Mesenteric fat pad (tissue), 1 donor: Measurements from ENCODE around the gene PTPRCAP. TPM values are rescaled to one million over a fixed set of nuclear protein-coding genes. Genes with fewer than 3 reads are reported as not detected.
"Not testable (repeated sequence)": the region's sequence is repeated elsewhere in the genome, so short reads cannot be mapped to it uniquely, and the experiment has no call there.

ENCODE experiments used
- DNase-seq: peaks from one replicate; pipeline ENCODE4 v3.0.0-alpha.2; 2020; ENCODE audit warnings: low spot score
- total RNA-seq: library from RNA; stranded (reverse); fragmentation: NEBNext Ultra II Directional; extraction: Animal tissue kit (Norgen Biotek cat#: 25700); gene quantifications from one replicate; pipeline ENCODE4 v1.2.1, GENCODE V29; 2021
- donor health status: DM: yes; HTN: yes; CAD: no.

PTPRCAP gene
- total RNA-seq, 1 donor from 2014 or later = 3.3 TPM

DNA sequence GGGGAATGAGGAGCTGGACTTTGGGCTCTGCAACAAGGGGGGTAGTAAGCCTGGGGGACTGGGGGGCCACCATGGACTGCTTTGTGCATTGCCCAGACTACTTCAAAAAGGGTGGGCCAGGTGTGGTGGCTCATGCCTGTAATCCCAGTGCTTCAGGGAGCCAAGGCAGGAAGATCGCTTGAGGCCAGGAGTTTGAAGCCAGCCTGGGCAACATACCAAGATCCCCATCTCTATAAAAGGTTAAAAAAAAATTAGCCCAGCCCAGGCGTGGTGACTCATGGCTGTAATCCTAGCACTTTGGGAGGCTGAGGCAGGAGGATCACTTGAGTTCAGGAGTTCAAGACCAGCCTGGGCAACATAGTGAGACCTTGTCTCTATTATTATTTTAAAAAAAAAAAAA is 28.0 kb upstream of the PTPRCAP start:
- DNase-seq = not testable (repeated sequence)

DNA sequence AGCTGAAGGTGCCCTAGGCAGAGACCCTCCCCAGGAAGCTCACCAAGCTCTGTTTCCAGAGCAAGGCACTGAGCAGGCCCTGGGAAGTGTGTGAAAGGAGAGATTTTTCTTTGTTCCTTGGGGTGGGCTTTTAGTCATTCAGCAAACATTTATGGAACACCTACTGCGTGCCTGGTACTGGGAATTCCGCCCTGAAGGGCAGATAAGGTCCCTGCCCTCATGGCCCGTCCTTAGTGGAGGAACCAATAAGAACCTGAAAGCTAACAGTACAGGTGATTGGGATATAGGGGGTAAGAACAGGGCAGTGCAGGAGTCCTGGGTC is 27.7 kb upstream of the PTPRCAP start:
- DNase-seq = no peak

DNA sequence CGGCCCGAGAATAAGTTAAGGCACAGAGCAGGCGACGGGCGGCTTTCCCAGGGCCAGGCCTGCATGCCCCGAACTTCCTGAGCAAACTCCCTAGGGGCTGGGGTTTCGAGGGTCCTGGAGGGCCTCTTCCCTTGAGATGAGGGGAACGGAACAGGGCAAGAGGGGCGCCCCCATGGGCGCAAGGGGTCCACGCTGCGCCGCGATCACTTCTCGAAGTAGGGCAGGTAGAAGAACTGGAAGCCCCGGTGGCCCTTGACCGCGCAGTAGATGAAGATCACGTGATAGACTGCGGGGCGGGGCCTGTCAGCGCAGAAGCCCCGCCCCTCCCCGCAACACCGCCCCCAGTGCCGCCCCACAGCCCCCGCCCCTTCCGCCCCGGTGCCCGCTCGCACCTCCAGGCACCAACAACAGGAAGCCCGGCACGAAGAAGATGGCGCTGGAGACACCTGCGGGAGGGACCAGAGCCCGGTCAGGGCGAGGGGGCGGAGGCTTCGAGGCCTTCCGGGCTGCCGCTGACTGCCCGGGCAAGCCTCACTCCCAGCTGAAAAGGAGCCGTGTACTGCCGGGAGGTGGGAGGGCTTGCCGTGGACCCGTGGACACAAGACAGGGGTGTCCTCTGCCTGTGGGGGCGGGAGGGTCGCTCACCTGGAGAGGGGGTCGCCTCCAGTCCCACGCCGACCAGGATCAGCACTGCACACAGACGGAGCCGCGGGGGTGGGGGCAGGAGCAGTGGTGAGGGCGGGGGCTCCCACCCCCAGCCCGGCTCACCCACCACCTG is 27.1 kb upstream of the PTPRCAP start:
- peak; percentile 95 for DNase-seq

DNA sequence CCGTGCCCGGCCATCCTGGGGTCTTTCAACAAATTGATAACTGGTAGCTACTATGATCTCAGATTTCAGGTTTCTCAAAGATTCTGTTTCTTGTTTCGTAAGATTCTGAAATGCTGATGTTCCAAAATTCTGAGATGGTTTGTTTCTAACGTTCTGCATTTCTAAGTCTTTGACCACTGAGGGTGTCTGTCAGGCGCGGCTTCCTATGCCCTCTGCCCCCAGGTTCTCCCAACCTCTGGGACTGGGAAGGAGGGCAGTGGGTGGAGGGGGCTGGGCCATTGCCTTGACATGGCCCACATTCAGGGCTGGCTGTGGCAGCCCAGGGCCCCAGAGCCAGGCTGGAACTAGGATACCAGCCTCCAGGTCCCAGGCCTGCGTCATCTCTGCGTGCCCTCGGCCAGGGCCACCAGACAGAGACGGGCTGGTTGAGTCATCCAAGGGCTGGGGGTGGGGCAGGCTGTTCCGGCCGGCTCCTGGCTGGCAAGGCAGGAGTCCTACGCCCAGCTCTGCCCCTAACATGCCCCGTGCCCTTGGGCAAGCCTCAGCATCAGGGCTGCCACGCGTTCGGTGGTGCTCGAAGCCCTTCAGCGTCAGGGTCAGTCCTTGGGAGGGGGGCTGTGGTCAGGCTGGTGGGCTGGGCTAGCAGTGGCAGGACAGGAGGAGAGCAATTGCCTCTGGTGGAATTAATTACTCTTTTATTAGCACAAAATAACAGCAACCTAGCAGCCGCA is 26.4 kb upstream of the PTPRCAP start:
- no peak for DNase-seq

DNA sequence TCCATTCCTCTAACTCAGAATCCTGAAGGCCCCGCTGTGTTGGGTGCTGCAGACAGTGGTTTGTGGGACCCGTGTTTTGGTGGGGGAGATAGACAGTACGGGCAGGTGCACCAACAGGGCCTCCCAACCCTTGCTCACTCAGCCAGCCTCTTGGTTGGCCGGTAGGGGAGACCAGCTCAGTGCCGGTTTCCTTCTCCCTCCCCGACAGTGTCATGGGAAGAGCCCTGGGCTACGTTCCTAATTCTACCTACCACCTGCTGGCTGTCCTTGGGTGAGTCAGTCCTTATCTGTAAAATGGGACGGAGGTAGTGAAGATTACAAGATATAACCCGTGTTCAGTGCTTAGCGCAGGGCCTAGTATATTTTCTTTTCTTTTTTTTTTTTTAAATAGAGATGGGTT is 25.7 kb upstream of the PTPRCAP start:
- DNase-seq = no peak

DNA sequence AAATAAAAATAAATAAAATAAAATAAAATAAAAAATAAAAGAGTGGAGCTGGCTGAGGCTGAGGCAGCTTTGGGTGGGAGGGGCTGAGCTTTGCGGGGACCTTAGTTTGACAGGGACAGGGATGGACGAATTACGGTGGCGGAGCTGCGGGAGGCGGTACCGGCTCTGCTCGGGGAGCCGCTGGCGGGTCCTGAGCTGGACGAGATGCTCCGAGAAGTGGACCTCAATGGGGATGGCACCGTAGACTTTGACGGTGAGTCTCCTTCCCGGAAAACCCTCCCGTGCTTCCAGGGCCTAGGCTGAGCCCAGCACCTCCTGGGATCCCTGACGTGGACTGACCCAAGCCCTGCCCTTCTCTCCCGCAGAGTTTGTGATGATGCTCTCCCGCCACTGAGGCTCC is 20.8 kb upstream of the PTPRCAP start:
- DNase-seq = no peak

DNA sequence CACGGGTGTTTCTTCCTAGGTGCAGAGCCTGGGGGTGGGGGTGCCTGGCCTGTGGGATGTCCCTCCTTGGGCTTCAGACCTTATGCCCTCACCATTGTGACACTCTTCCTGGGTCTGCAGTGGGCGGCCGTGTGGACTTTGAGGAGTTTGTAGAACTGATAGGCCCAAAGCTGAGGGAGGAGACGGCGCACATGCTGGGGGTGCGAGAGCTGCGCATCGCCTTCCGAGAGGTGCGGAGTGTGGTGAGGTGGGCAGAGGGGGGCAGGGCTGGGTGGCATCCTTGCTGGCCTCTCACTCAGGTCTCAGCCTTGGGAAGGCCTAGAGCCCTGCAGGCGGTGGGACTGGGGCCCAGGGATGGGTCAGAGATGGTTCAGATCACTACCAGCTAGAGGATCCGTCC is 20.0 kb upstream of the PTPRCAP start:
- no peak for DNase-seq

DNA sequence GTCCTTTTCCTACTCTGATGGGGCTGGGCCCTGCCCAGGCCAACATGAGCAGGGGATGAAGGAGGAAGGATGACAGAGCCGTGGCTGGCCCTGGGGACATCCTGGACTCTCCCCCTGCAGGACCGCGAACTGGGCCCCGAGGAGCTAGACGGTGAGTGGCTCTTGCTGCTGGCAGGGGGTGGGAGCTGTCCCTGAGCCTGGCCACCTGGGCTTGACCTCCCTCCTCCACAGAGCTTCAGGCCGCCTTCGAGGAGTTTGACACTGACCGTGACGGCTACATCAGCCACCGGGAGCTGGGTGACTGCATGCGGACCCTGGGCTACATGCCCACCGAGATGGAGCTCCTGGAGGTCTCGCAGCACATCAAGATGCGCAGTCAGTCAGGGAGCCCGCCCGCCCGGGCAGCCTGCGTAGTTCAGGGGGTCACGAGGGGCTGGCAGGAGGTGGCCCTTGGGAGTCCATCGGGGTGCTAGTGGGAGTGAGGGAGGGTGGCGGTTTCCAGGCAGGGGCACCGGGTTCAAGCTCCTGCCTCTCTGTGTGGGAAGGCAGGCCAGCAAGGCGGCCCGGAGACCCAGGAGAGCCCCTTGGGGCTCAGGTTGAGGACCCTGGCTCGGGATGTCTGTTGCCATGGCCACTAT is 18.7 kb upstream of the PTPRCAP start:
- DNase-seq = no peak

DNA sequence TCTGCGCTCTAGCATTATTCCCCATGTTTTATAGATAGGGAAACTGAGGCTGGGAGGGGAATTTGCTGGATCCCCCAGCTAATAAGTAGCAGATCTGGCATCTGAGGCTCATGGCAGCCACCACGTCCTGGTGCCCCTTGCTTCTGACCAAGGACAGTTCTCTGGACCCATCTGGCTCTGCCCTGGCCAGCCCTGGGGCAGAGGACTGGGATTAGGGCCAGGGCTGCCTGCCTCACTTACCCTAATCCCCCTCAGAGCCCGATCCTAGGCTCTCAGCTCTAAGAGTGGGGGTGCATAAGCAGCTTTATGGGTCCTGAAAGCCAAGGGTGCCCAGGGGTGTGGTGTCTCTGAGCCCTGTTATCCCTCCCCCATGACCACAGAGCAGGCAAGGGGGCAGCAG is 17.6 kb upstream of the PTPRCAP start, which contains the start of gene CABP4:
Gene CABP4, plus strand, starts transcription at position 301 of the 400 bp plus-strand sequence. Its CDS starts 70 bp downstream, at position 371.
- no peak for DNase-seq

DNA sequence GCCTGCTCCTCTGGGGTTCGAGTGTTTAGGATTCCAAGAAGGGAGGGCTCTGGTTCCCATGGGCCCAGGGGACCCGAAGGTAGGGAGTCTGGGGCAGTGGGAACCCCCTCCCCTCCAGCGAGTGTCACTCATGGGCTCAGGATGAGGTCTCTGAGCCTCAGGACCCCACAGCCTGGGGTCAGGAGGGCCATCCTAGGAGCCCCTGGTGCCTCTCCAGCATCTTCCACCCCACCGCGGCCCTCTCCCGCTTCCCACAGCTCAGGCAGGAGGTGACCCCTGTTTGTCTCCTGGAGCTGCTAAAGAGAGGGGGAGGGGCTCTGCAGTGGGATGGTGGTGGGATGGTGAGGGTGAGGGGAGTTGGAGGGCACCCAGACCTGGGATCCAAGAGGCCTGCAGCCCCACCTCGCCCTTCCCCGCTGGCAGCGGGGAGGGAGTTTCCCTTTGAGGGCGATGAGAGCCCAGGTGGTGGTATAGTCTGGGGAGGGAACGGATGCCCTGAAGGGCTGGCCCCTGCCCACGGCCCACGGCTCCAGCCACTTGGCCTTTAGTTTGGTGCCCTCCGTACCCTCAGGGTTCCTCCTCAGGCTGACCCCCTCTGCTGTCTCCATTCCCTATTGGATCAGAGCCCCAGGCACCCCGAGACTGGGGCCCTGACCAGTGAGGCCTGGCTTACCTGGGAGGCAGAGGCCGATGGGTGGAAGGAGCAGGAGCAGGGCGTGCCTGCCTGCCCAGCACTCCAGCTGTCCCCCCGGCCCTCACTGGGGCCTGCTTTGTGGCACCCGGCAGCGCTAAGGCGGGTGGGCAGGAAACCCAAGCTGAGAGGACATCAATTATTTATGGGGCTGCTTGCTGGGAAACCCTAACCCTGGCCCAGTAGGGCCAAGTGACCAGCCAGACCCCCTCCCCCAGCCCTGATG is 16.6 kb upstream of the PTPRCAP start:
- no peak for DNase-seq

DNA sequence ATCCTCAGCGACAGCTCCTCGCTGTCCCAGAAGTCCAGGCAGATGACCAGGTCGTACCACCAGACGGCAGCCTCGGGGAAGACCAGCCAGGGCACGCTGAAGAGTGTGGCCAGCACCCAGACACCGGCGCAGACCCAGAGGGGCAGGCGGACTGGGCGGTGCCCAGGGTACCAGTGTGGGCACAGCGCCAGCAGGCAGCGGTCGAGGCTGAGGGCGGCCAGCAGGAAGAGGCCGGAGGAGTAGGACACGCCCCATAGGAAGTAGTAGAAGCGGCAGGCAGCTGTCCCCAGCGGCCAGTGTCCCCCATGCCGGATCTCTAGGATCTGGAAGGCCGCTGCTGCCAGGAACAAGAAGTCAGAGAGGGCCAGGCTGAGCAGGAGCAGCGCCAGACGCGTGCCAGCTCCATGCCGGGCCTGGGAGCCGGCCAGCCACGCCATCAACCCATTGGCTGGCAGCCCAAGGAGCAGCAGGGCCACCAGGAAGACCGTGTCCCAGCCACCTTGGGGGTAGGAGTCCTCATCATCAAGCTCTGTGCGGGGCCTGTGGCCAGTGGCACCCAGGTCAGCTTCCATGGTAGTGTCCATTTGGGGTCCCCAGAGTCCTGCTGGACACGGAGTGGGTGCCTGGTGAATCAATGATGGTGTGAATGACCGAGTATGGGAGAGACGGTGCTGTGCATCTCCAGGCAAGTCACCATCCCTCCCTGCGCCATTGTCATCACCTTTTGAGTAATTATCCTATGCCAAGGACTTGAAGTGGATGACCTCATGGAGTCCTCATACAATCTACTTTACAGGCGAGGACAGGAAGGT is 14.9 kb upstream of the PTPRCAP start, which contains the start of gene GPR152:
Gene GPR152, minus strand, starts transcription at position 589 of the 812 bp plus-strand sequence. Its CDS starts 5 bp downstream, at position 584.
- DNase-seq = no peak

DNA sequence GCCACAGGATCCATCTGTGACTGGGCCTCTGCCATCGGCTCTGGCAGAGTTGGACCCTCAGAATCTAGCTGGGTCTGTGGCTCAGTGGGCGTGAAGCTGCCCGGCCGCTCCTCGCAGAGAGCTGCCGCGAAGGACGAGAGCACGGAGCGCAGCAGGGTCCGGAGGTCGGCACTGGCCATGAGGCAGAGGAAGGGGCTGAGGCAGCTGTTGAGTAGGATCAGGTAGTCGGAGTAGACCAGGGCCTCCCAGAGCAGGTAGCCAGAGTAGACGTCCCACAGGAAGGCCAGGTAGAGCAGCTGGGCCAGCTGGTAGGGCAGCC is 14.1 kb upstream of the PTPRCAP start:
- no peak for DNase-seq

DNA sequence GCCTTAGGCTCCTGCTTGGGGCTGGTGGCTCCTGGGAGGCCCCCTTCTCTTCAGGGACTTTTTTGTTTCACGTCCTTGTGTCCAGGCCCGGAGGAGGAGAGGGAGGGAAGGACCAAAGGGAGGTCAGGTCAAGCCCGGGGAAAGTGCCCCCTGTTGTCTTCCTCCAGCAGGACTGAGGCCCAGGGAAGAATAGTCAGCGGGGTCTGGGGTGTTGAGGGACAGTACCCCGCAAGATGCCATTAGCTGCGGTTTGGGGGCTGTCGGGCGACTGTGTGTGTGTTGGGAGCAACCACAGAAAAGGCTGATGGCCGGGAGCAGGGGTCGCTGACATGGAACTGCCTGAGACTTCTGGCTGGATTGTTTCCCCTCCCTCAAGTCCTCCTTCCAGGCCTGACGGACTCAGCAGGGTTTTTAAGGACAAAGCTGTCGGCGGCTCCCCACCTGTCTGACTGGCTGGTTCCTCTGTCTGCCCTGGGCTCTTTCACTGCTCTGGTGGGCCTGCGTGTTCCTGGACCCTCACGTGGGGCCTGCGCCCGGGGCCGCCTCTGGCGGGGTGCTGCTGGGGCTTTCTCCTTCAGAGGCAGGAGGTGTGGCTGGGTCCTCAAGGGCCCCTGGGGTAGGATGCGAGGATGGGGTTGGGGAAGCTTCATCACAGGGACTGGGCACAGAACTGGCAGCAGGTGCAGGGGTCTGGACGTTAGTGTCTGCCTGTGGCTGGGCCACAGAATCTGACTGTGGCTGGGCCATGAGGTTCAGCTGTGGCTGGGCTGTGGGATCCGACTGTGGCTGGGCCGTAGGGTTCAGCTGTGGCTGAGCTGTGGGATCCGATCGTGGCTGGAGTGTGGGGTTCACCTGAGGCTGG is 13.5 kb upstream of the PTPRCAP start:
- no peak for DNase-seq

DNA sequence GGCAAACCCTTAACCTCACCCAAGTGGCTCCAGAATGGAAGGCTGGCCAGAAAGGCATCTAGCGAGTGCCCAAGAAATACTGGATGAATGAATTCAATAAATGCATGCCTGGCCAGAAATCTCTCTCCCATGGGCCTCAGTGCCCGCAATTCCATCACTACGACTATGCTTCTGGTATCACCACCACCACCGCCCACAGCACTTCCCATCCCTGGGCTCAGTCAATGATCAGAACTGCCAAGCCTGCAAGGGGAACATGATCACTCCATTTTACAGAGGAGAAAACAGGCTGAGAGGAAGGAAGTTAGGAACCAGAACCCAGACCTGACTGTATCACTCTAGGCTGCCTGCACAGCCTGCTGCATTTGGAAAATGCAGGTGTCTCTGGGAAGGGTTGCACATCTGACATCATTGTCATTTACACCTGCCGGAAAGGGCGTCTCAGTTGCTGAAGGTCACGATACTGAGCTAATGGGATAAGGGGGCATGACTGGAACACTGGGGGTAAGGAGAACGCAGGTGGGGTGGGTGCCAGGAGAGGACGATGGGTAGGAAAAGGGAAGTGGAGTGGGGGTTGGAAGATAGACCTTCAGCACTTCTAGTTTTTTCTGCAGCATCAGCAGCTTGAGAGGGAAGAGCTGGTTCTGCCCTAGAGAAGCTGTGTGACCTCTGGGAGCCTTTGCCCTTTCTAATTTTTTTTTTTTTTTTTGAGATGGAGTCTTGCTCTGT is 11.8 kb upstream of the PTPRCAP start:
- DNase-seq = no peak

DNA sequence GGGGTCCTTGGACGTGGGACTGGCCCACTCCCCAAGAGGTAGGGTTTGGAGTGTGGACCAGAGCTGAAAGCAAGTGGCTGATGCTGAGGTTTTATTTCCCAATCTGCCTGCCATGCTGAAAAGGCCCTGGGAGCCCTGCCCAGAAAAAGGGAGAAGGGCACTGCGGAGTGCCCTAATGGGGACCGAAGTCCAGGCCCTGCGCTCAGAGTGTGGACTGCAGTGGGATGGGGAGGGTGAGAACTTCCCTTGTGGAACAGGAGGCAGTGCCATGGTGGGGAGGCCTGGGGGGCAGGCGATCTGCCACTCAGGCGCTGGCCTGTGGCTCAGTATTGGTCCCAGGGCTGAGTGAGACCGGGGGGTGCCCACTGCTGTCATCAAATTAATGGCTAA is 10.7 kb upstream of the PTPRCAP start:
- DNase-seq = no peak

DNA sequence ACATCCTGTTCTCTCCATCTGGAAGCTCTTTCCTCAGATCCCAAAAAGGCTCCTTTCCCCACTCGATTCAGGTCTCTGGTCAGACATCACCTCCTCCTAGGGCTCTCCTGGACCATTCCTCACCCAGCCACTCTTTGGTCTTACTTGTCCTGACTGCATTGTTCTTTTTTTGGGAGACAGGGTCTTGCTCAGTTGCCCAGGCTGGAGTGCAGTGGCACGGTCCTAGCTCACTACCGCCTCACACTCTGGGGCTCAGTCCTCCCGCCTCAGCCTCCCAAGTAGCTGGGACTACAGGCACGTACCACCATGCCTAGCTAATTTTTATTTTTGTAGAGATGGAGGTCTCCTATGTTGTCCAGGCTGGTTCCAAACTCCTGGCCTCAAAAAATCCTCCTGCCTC is 8.0 kb upstream of the PTPRCAP start:
- no peak for DNase-seq

DNA sequence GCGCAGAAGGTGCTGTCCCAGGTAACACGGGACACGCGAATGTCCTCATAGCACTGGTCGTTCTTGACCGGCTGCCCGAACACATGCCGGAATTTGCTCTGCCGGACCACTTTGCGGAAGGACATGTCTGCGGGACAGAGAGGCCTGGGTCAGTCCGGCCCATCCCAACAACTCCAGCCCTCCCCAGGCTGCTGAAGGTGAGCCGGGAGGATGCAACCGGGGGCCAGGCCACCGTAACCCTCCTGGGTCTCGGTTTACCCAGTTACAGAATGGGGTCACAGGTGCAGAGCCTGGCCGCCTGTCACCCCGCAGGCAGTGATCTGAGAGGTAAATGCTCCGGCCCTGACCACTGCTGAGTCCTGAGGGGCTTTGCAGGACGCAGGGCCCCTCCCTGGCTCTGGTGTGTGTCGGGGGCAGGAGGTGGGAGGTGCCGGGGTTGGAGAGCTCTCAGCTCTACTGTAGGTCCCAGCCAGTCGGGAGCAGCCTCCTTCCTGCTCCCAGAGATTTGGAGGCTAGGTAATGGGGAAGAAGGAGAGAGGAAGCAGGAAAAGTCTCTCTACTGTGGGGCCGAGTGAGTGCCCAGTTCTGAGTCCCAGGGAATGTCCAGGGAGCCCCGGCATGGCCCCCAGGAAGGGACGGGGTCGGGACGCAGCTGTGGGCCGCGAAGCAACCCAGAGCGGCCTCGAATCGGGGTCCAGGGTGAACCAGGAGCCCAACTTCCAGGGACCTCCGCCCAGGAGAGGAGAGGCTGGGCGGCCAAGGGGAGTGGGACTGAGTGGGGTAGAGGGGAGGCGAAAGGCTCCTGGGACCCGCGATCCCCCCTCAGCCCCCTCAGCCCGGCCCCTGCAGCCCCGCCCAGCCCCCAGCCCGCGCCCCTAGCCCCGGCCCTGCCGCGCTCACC is 5.3 kb upstream of the PTPRCAP start:
- DNase-seq = no peak
